GM13977 (cell line): ENCODE results near the gene LRP8.
"Not testable (repeated sequence)": the region's sequence is repeated elsewhere in the genome, so short reads cannot be mapped to it uniquely, and the experiment has no call there.

ENCODE experiments used
- DNase-seq: peaks from one replicate; pipeline ENCODE4 v3.0.0; 2012; ENCODE audit warnings: low spot score
- CTCF ChIP-seq: IDR thresholded peaks from 2 replicates; pipeline ENCODE4 v1.5.1; 2012; ENCODE audit warnings: mild to moderate bottlenecking, control low read depth; ENCODE audit not compliant: insufficient read depth; ENCODE audit errors: extremely low read depth, missing control alignments
- in situ Hi-C: fragments of 300-500 bp; cut with MboI; formaldehyde crosslinking; loops from one replicate; pipeline ENCODE4 v1.12.0; 2022; ENCODE audit warnings: low sequenced_read_pairs, low pct_unique_long_range_greater_than_20kb, mixed read lengths, inconsistent platforms; ENCODE audit not compliant: unreplicated experiment

The LRP8 gene

DNA sequence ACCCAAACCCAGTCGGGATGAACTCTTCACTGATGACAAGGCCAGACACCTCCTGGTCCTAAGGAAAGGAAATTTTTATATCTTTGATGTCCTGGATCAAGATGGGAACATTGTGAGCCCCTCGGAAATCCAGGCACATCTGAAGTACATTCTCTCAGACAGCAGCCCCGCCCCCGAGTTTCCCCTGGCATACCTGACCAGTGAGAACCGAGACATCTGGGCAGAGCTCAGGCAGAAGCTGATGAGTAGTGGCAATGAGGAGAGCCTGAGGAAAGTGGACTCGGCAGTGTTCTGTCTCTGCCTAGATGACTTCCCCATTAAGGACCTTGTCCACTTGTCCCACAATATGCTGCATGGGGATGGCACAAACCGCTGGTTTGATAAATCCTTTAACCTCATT is 117.5 kb downstream of the LRP8 start:
- in situ Hi-C loops: no loop called here
- DNase-seq: no peak
- TF ChIP-seq CTCF: no peak

- in situ Hi-C loops: no loop called here
Measured at GRCh38 chr1:53207726-53208125, 120.1 kb downstream of the LRP8 start.

GRCh38 chr1:53206735-53207379 is 121.0 kb downstream of the LRP8 start:
- DNase-seq: no peak
- in situ Hi-C loops: no loop called here
- no peak for TF ChIP-seq CTCF

More at GRCh38 chr1:53207726-53208125, 120.1 kb downstream of the LRP8 start:
- TF ChIP-seq CTCF: no peak
- no peak for DNase-seq

GRCh38 chr1:53206083-53206685 is 121.7 kb downstream of the LRP8 start:
- in situ Hi-C loops, DNase-seq: not testable (repeated sequence)

- in situ Hi-C loops: not testable (repeated sequence)
Measured at GRCh38 chr1:53205496-53205895, 122.4 kb downstream of the LRP8 start.

DNA sequence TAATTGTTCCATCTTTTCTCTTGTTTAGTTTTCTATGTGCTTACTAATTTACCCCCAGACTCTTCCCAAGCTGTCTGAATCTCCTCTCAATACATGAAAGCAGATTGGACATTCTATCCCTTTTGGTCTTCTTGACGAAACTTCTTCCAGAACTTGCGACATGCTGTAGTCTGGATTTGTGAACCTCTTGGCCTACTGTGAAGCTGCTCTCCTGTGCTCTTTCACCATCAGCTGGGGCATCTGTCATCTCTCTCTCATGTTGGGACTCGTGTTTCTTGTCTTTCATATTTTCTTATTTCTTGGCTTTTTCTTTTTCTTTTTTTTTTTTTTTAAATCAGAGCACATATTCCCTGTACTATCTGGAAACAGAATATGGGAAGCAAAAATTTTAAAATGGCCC is 124.4 kb downstream of the LRP8 start:
- no peak for DNase-seq
- in situ Hi-C loops: no loop called here
- TF ChIP-seq CTCF: no peak

More at GRCh38 chr1:53205496-53205895, 122.4 kb downstream of the LRP8 start:
- DNase-seq: not testable (repeated sequence)

- no peak for TF ChIP-seq CTCF
- DNase-seq: no peak
- in situ Hi-C loops: no loop called here
Measured at GRCh38 chr1:53198241-53198651, 129.6 kb downstream of the LRP8 start.
